Ishikawa (cell line): ENCODE measurements around the gene B4GALT2.

ENCODE experiments used
- TF ChIP-seq, protein P1 (sequence below): IDR thresholded peaks from 2 replicates; pipeline ENCODE4 v1.6.1; 2012; ENCODE audit warnings: low read depth, mild to moderate bottlenecking
- TF ChIP-seq, protein P2 (sequence below): IDR thresholded peaks from 2 replicates; pipeline ENCODE4 v1.6.1; 2012

DNA sequence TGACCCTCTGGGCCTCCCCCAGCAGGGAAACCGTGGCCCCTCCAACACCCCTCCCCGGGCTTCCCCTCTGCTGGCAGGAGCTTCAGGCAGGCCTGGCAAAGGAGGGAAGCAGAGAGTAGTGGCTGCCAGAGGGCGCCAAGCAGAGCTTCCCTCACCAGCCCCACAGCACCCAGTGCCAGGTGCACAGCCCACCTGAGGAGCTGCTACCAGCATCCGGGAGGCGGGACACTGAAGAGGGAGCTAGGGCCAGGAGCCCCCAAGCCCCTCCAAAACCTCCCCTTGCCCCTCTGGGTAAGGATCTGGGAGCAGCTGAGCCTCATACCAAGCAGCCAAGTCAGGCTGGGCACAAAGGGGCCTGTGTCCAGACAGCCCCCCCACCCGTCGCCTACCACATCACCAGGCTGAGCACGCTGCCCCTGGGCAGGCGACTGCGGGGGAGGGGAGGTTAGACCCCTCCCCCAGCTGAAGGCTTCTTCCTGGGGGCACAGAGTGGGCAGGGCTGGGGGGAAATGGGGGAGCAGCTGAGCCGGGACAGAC is 32.0 kb downstream of the B4GALT2 start:
- TF ChIP-seq, protein P1, sequence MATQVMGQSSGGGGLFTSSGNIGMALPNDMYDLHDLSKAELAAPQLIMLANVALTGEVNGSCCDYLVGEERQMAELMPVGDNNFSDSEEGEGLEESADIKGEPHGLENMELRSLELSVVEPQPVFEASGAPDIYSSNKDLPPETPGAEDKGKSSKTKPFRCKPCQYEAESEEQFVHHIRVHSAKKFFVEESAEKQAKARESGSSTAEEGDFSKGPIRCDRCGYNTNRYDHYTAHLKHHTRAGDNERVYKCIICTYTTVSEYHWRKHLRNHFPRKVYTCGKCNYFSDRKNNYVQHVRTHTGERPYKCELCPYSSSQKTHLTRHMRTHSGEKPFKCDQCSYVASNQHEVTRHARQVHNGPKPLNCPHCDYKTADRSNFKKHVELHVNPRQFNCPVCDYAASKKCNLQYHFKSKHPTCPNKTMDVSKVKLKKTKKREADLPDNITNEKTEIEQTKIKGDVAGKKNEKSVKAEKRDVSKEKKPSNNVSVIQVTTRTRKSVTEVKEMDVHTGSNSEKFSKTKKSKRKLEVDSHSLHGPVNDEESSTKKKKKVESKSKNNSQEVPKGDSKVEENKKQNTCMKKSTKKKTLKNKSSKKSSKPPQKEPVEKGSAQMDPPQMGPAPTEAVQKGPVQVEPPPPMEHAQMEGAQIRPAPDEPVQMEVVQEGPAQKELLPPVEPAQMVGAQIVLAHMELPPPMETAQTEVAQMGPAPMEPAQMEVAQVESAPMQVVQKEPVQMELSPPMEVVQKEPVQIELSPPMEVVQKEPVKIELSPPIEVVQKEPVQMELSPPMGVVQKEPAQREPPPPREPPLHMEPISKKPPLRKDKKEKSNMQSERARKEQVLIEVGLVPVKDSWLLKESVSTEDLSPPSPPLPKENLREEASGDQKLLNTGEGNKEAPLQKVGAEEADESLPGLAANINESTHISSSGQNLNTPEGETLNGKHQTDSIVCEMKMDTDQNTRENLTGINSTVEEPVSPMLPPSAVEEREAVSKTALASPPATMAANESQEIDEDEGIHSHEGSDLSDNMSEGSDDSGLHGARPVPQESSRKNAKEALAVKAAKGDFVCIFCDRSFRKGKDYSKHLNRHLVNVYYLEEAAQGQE: no peak
- TF ChIP-seq, protein P2, sequence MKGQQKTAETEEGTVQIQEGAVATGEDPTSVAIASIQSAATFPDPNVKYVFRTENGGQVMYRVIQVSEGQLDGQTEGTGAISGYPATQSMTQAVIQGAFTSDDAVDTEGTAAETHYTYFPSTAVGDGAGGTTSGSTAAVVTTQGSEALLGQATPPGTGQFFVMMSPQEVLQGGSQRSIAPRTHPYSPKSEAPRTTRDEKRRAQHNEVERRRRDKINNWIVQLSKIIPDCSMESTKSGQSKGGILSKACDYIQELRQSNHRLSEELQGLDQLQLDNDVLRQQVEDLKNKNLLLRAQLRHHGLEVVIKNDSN: no peak
